ENCODE data around the gene LYPD6B. TPM values are rescaled to one million over a fixed set of nuclear protein-coding genes. Genes with fewer than 3 reads are reported as not detected.

Gene LYPD6B
- total and polyA plus RNA-seq, 2 experiments from 2014 or later, result 1.7 to 3.6 TPM

GRCh38 chr2:149070681-149071320, 32.3 kb downstream of the LYPD6B start:
- Histone ChIP-seq H3K4me3 (no peak overlapping the region), H3K27me3 (ENCODE audit: insufficient read depth) (no peaks in the 10 kb centered on the region), H3K27ac (ENCODE audit: low read depth) (no peak overlapping the region), H3K79me2 (replicated peaks; ENCODE audit: insufficient read depth) (no peaks in the 10 kb centered on the region), H3K9me2 (ENCODE audit: insufficient read depth) (no peaks in the 10 kb centered on the region), H3K4me2 (no peak overlapping the region), H3F3A (replicated peaks; ENCODE audit: low read depth) (no peaks in the 10 kb centered on the region), H2AFZ (no peak overlapping the region), H3K4me1 (ENCODE audit: insufficient read depth) (peaks cover 11% of the 10 kb centered on the region; the same call in 1 of the 2 replicates), H3K36me3 (ENCODE audit: insufficient read depth) (no peaks in the 10 kb centered on the region), H4K20me1 (replicated peaks; ENCODE audit: insufficient read depth) (no peaks in the 10 kb centered on the region)
- Mint-ChIP-seq H3K4me1 (peaks cover 22% of the 10 kb centered on the region), H3K27ac (0 out of 2 replicates have a peak overlapping the region, but pooled peaks have one; percentile 67), H3K9me3 (no peaks in the 10 kb centered on the region), H3K36me3 (ENCODE audit: low read depth) (no peaks in the 10 kb centered on the region), H3K27me3 (ENCODE audit: insufficient read depth, low read depth, poor library complexity) (peaks cover 9% of the 10 kb centered on the region), H3K4me3 (no peak overlapping the region)
- TF ChIP-seq NANOG (IDR thresholded peaks at IDR 0.05; ENCODE audit: borderline replicate concordance), result no peak
- no peak for TF ChIP-seq POLR2AphosphoS5 (IDR thresholded peaks at IDR 0.05; ENCODE audit: low read depth)
- TF ChIP-seq CREB1 (CRISPR knock-in tag; IDR thresholded peaks at IDR 0.05; ENCODE audit: low read depth), result no peak
- TF ChIP-seq STAT1 (IDR thresholded peaks at IDR 0.05; ENCODE audit: unreplicated experiment), result no peak
- no peak for TF ChIP-seq ZNF114 (CRISPR knock-in tag; IDR thresholded peaks at IDR 0.05)
- no peak for TF ChIP-seq REST (IDR thresholded peaks at IDR 0.05; ENCODE audit: unreplicated experiment)
- no peak for TF ChIP-seq EZH2phosphoT487 (IDR thresholded peaks at IDR 0.05; ENCODE audit: unreplicated experiment)
- no peak for TF ChIP-seq EZH2 (IDR thresholded peaks at IDR 0.05; ENCODE audit: low read depth, unreplicated experiment)
- no peak for TF ChIP-seq ZNF462 (CRISPR knock-in tag; IDR thresholded peaks at IDR 0.05)
- TF ChIP-seq CTCF (conservative IDR thresholded peaks at IDR 0.05; ENCODE audit: low read depth in 2 of 2), result no peak
- no peak for TF ChIP-seq JUNB (IDR thresholded peaks at IDR 0.05; ENCODE audit: unreplicated experiment)
- TF ChIP-seq ETS1 (IDR thresholded peaks at IDR 0.05), result no peak
- TF ChIP-seq ZNF331 (CRISPR knock-in tag; IDR thresholded peaks at IDR 0.05; ENCODE audit: low read depth), result no peak
- ATAC-seq (peak; percentile 29; the same call in 1 of the 3 replicates), DNase-seq (ENCODE audit: low spot score) (no peak)
